NT2/D1 (cell line): ENCODE data around the gene TPO.

Source experiments
- DNase-seq: peaks from one replicate; pipeline ENCODE4 v3.0.0-alpha.2; 2011; ENCODE audit warnings: low read depth, low spot score
- H3K27me3 ChIP-seq: 2 replicates; pipeline ENCODE4 v1.6.0; 2011; ENCODE audit warnings: mild to moderate bottlenecking; ENCODE audit not compliant: insufficient read length, insufficient read depth
- H3K36me3 ChIP-seq: 2 replicates; pipeline ENCODE4 v1.6.1; 2011; ENCODE audit warnings: mild to moderate bottlenecking, low read length, mixed read lengths; ENCODE audit not compliant: insufficient read depth, insufficient read length
- H3K4me1 ChIP-seq: 2 replicates; pipeline ENCODE4 v1.5.1; 2011; ENCODE audit not compliant: insufficient read depth, insufficient read length
- H3K4me3 ChIP-seq: 2 replicates; pipeline ENCODE4 v1.5.1; 2011; ENCODE audit warnings: low read depth; ENCODE audit not compliant: insufficient read length
- H3K9ac ChIP-seq: 2 replicates; pipeline ENCODE4 v1.6.0; 2011; ENCODE audit warnings: low read depth; ENCODE audit not compliant: insufficient read length
- H3K9me3 ChIP-seq: 2 replicates; pipeline ENCODE4 v1.5.1; 2011; ENCODE audit warnings: mild to moderate bottlenecking, low read length; ENCODE audit not compliant: insufficient read depth
- SUZ12 ChIP-seq: IDR thresholded peaks from 2 replicates; pipeline ENCODE4 v1.6.1; 2011; ENCODE audit not compliant: insufficient read length, insufficient read depth; ENCODE audit errors: extremely low read depth
- YY1 ChIP-seq: IDR thresholded peaks from 2 replicates; pipeline ENCODE4 v1.6.1; 2011; ENCODE audit not compliant: insufficient read length, insufficient read depth
- ZNF274 ChIP-seq: IDR thresholded peaks from 2 replicates; pipeline ENCODE4 v1.6.1; 2011; ENCODE audit warnings: mild to moderate bottlenecking, low read depth, low read length

TPO gene

GRCh38 chr2:1393321-1393720, 19.9 kb upstream of the TPO start:
- H3K27me3 ChIP-seq = no peaks in the 10 kb centered on the region
- no peak overlapping the region for H3K9ac ChIP-seq
- no peak for DNase-seq
- TF ChIP-seq ZNF274 (no peak), SUZ12 (no peak), YY1 (no peak)
- H3K9me3 ChIP-seq = no peaks in the 10 kb centered on the region
- H3K4me1 ChIP-seq = no peaks in the 10 kb centered on the region
- no peak overlapping the region for H3K4me3 ChIP-seq
- no peaks in the 10 kb centered on the region for H3K36me3 ChIP-seq

GRCh38 chr2:1394709-1395408, 18.4 kb upstream of the TPO start:
- Histone ChIP-seq H3K4me3 (no peak overlapping the region), H3K4me1 (no peaks in the 10 kb centered on the region), H3K27me3 (no peaks in the 10 kb centered on the region), H3K36me3 (no peaks in the 10 kb centered on the region), H3K9me3 (no peaks in the 10 kb centered on the region), H3K9ac (no peak overlapping the region)
- TF ChIP-seq YY1 = no peak
- no peak for TF ChIP-seq SUZ12
- no peak for TF ChIP-seq ZNF274
- no peak for DNase-seq

- Histone ChIP-seq H3K4me3 (no peak overlapping the region), H3K4me1 (no peaks in the 10 kb centered on the region), H3K27me3 (no peaks in the 10 kb centered on the region), H3K36me3 (no peaks in the 10 kb centered on the region), H3K9me3 (no peaks in the 10 kb centered on the region), H3K9ac (no peak overlapping the region)
- no peak for DNase-seq
- no peak for TF ChIP-seq ZNF274
- TF ChIP-seq SUZ12 = no peak
- TF ChIP-seq YY1 = no peak
Observed at GRCh38 chr2:1397350-1397749, 15.9 kb upstream of the TPO start.

- Histone ChIP-seq H3K4me3 (no peak overlapping the region), H3K27me3 (no peaks in the 10 kb centered on the region)
Observed at GRCh38 chr2:1398191-1398590, 15.1 kb upstream of the TPO start.

GRCh38 chr2:1400943-1401735, 12.1 kb upstream of the TPO start:
- no peak for TF ChIP-seq ZNF274
- TF ChIP-seq YY1 = no peak
- TF ChIP-seq SUZ12 = no peak
- Histone ChIP-seq H3K36me3 (no peaks in the 10 kb centered on the region), H3K9me3 (peaks cover 5% of the 10 kb centered on the region; the same call in 1 of the 2 replicates), H3K27me3 (no peaks in the 10 kb centered on the region), H3K4me1 (no peaks in the 10 kb centered on the region), H3K4me3 (no peak overlapping the region), H3K9ac (no peak overlapping the region)
- DNase-seq = no peak

More at GRCh38 chr2:1398191-1398590, 15.1 kb upstream of the TPO start:
- H3K4me1 ChIP-seq = no peaks in the 10 kb centered on the region
- peaks cover 5% of the 10 kb centered on the region; the same call in 1 of the 2 replicates for H3K9me3 ChIP-seq
- TF ChIP-seq SUZ12 (no peak), ZNF274 (no peak), YY1 (no peak)
- H3K36me3 ChIP-seq = no peaks in the 10 kb centered on the region
- no peak for DNase-seq
- H3K9ac ChIP-seq = no peak overlapping the region

GRCh38 chr2:1402064-1402463, 11.2 kb upstream of the TPO start:
- no peak overlapping the region for H3K9ac ChIP-seq
- H3K27me3 ChIP-seq = no peaks in the 10 kb centered on the region
- H3K4me3 ChIP-seq = no peak overlapping the region
- TF ChIP-seq SUZ12 = no peak
- TF ChIP-seq ZNF274 = no peak
- TF ChIP-seq YY1 = no peak
- peaks cover 5% of the 10 kb centered on the region; the same call in 1 of the 2 replicates for H3K9me3 ChIP-seq
- no peaks in the 10 kb centered on the region for H3K4me1 ChIP-seq
- no peak for DNase-seq
- no peaks in the 10 kb centered on the region for H3K36me3 ChIP-seq

GRCh38 chr2:1403565-1403964, 9.7 kb upstream of the TPO start:
- no peak for TF ChIP-seq YY1
- no peak for TF ChIP-seq ZNF274
- no peak for TF ChIP-seq SUZ12
- no peak for DNase-seq
- Histone ChIP-seq H3K9ac (no peak overlapping the region), H3K36me3 (no peaks in the 10 kb centered on the region), H3K27me3 (no peaks in the 10 kb centered on the region), H3K4me1 (no peaks in the 10 kb centered on the region), H3K4me3 (no peak overlapping the region), H3K9me3 (peaks cover 5% of the 10 kb centered on the region; the same call in 1 of the 2 replicates)
